ENCODE data around the gene RTN4R.
"Not testable (repeated sequence)": the region's sequence is repeated elsewhere in the genome, so short reads cannot be mapped to it uniquely, and the experiment has no call there.

The RTN4R gene

GRCh38 chr22:20285473-20286311, 17.6 kb upstream of the RTN4R start:
- H4K20me1 ChIP-seq (ENCODE audit: control insufficient read depth, insufficient read depth, low read depth, low read length); H3F3A ChIP-seq (ENCODE audit: control insufficient read depth, insufficient read depth); H3K36me3 ChIP-seq (ENCODE audit: control insufficient read depth, low read length); H3K9me3 ChIP-seq (ENCODE audit: control insufficient read depth, insufficient read depth, low read length); H3K27me3 ChIP-seq (ENCODE audit: control insufficient read depth, low read length); H3K79me2 ChIP-seq (ENCODE audit: control insufficient read depth, low read length); H3K4me3 ChIP-seq (ENCODE audit: low read length); H3K9me2 ChIP-seq (replicated peaks; ENCODE audit: control insufficient read depth, low read length); H3K27ac ChIP-seq (ENCODE audit: low read depth, low read length); H3K4me1 ChIP-seq (ENCODE audit: control insufficient read depth, low read length); H3K4me2 ChIP-seq (ENCODE audit: low read length): not testable (repeated sequence)
- peak; percentile 80 for TF ChIP-seq CTCF (IDR thresholded peaks at IDR 0.05; ENCODE audit: low read depth, low read length, poor library complexity, severe bottlenecking)

- Histone ChIP-seq H3K79me2 (ENCODE audit: control insufficient read depth, low read length) (no peaks in the 10 kb centered on the region), H4K20me1 (ENCODE audit: control insufficient read depth, insufficient read depth, low read depth, low read length) (no peaks in the 10 kb centered on the region), H3K4me1 (ENCODE audit: control insufficient read depth, low read length) (peaks cover 3% of the 10 kb centered on the region; the same call in 1 of the 2 replicates), H3K36me3 (ENCODE audit: control insufficient read depth, low read length) (no peaks in the 10 kb centered on the region), H3K4me2 (ENCODE audit: low read length) (no peak overlapping the region), H3K9me2 (replicated peaks; ENCODE audit: control insufficient read depth, low read length) (no peaks in the 10 kb centered on the region), H3K9me3 (ENCODE audit: control insufficient read depth, insufficient read depth, low read length) (no peaks in the 10 kb centered on the region), H3K27ac (ENCODE audit: low read depth, low read length) (no peak overlapping the region), H3K4me3 (ENCODE audit: low read length) (no peak overlapping the region), H3K27me3 (ENCODE audit: control insufficient read depth, low read length) (no peaks in the 10 kb centered on the region), H3F3A (ENCODE audit: control insufficient read depth, insufficient read depth) (no peaks in the 10 kb centered on the region)
- TF ChIP-seq EZH2phosphoT487 (IDR thresholded peaks at IDR 0.05; ENCODE audit: borderline replicate concordance, low read length) = no peak
- no peak for TF ChIP-seq CTCF (IDR thresholded peaks at IDR 0.05; ENCODE audit: low read depth, low read length, poor library complexity, severe bottlenecking)
Observed at GRCh38 chr22:20284471-20285086, 16.5 kb upstream of the RTN4R start.

- Histone ChIP-seq H3K4me2 (ENCODE audit: low read length) (no peak overlapping the region), H3F3A (ENCODE audit: control insufficient read depth, insufficient read depth) (no peaks in the 10 kb centered on the region), H3K27ac (ENCODE audit: low read depth, low read length) (no peak overlapping the region), H3K4me1 (ENCODE audit: control insufficient read depth, low read length) (peaks cover 3% of the 10 kb centered on the region; the same call in 1 of the 2 replicates), H3K4me3 (ENCODE audit: low read length) (no peak overlapping the region), H3K36me3 (ENCODE audit: control insufficient read depth, low read length) (no peaks in the 10 kb centered on the region), H3K9me2 (replicated peaks; ENCODE audit: control insufficient read depth, low read length) (no peaks in the 10 kb centered on the region), H3K79me2 (ENCODE audit: control insufficient read depth, low read length) (no peaks in the 10 kb centered on the region), H3K9me3 (ENCODE audit: control insufficient read depth, insufficient read depth, low read length) (no peaks in the 10 kb centered on the region), H4K20me1 (ENCODE audit: control insufficient read depth, insufficient read depth, low read depth, low read length) (no peaks in the 10 kb centered on the region), H3K27me3 (ENCODE audit: control insufficient read depth, low read length) (no peaks in the 10 kb centered on the region)
- TF ChIP-seq EZH2phosphoT487 (IDR thresholded peaks at IDR 0.05; ENCODE audit: borderline replicate concordance, low read length) = no peak
- TF ChIP-seq CTCF (IDR thresholded peaks at IDR 0.05; ENCODE audit: low read depth, low read length, poor library complexity, severe bottlenecking) = no peak
Observed at GRCh38 chr22:20283674-20284066, 15.6 kb upstream of the RTN4R start.

Data from DOHH2 (cell line).